K562 (cell line): Measurements from ENCODE around the gene BCL7B. TPM values are rescaled to one million over a fixed set of nuclear protein-coding genes. Genes with fewer than 3 reads are reported as not detected.

Experiments used
- ATF4 ChIP-seq: fragments of 450-650 bp; formaldehyde crosslinking; IDR thresholded peaks from 2 replicates; pipeline ENCODE4 v1.4.0; 2022; ENCODE audit warnings: mild to moderate bottlenecking, moderate library complexity
- BDP1 ChIP-seq: IDR thresholded peaks from 3 replicates; pipeline ENCODE4 v1.6.1; 2011; ENCODE audit not compliant: insufficient read length, insufficient read depth
- CHD7 ChIP-seq: fragments of 200-600 bp; sonication (generic); IDR thresholded peaks from one replicate; pipeline ENCODE4 v1.6.1; 2012; ENCODE audit warnings: mild to moderate bottlenecking, low read depth, low read length, inconsistent platforms
- CREB3 ChIP-seq: fragments of 450-650 bp; conservative IDR thresholded peaks from 2 replicates; pipeline ENCODE4 v1.6.1; 2016; ENCODE audit warnings: missing genetic modification characterization, low read depth, mild to moderate bottlenecking, missing compliant biosample characterization, moderate library complexity
- ELF4 ChIP-seq: fragments of 450-650 bp; formaldehyde crosslinking; IDR thresholded peaks from 2 replicates; pipeline ENCODE4 v1.4.0; 2022; ENCODE audit warnings: missing genetic modification characterization
- EWSR1 ChIP-seq: fragments of 450-650 bp; IDR thresholded peaks from 2 replicates; pipeline ENCODE4 v1.6.1; 2018; ENCODE audit warnings: borderline replicate concordance, mild to moderate bottlenecking, low read depth, moderate library complexity; ENCODE audit not compliant: partially characterized antibody
- NR1H2 ChIP-seq: sonication (generic); formaldehyde crosslinking; IDR thresholded peaks from 2 replicates; pipeline ENCODE4 v1.4.0; 2020; ENCODE audit warnings: mild to moderate bottlenecking, missing genetic modification reagents
- TBL1XR1 ChIP-seq, 2 experiments: IDR thresholded peaks; 2 replicates each; pipeline ENCODE4 v1.6.1; 2012; ENCODE audit warnings: improper control_type of control experiment in 2 of 2, low read length in 2 of 2, mild to moderate bottlenecking in 1 of 2
- polyA plus RNA-seq, 8 experiments: library from polyadenylated mRNA; depleted of rRNA in 4 of 8; stranded (reverse) in 5 of 8; unstranded in 3 of 8; fragments of >200 nt; fragmentation: Nextera tagmentation in 2 of 8; fragmentation: Illumina TruSeq in 1 of 8; extraction: Ambion mirVana in 2 of 8; extraction: Trizol in 1 of 8; gene quantifications; 2 replicates each; pipeline versions ENCODE4 v1.2.1 to v1.2.3, GENCODE V29; 2011 to 2014; ENCODE audit warnings: inconsistent platforms in 1 of 8, missing spikeins in 1 of 8
- total RNA-seq, 7 experiments: library from RNA; depleted of rRNA in 6 of 7; stranded (reverse); fragments of >200 nt in 6 of 7; fragmentation: Illumina TruSeq in 2 of 7; extraction: Trizol in 2 of 7; gene quantifications; 2 replicates each; pipeline versions ENCODE4 v1.2.1 to v1.2.3, GENCODE V29; 2011 to 2021; ENCODE audit warnings: low replicate concordance in 1 of 7
- TF ChIP-seq, protein P1 (sequence below): sonication (generic); formaldehyde crosslinking; IDR thresholded peaks from 2 replicates; pipeline ENCODE4 v1.8.0; 2022; ENCODE audit warnings: mild to moderate bottlenecking, low read depth, missing genetic modification reagents
- TF ChIP-seq, protein P2 (sequence below): sonication (generic); formaldehyde crosslinking; IDR thresholded peaks from 2 replicates; pipeline ENCODE4 v1.9.0; 2022; ENCODE audit warnings: mild to moderate bottlenecking, missing genetic modification reagents

BCL7B gene
- total and polyA plus RNA-seq, 9 of the 15 experiments (the other 6 are each of a cell fraction or from before 2014, with no cell fraction given) = 10.0 to 73.2 (median 32.9) TPM

DNA sequence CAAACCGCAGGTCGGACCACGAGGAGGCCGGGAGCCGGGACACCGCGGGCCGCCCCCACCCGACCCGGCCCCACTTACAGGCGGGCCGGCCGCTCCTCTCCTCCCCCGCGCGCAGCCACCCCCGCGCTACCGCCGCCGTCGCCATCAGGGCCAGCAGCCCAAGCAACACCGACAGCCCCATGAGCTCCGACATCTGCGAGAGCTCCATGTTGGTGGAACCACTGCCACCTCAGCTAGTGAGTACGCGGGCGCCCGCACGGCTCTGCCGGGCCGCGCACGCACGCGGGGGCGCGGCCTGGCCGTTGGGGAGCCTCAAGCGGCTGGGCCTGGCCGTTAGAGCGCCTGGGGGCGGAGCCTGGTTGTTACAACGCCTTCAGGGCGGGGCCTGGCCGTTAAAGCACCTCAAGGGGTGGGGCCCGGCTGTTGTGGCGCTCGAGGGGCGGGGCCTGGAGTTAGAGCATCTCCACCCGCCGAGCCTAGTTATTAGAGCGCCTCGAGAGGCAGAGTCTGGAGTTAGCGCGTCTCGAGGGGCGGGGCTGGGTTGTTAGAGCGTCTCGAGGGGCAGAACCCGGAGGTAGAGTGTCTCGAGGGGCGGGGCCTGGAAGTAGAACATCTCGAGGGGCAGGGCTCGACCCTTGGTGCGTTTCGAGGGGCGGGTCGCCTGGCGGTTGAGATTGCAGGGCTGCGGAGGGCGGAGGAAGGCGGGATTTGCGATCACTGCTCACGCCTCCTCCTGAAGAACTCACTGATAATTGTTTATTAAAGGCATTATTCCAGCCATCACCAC, 21.0 kb upstream of the BCL7B start, which contains the start of gene TBL2 (continued):
- TF ChIP-seq CHD7 (no peak), ATF4 (CRISPR knock-in tag) (0 out of 2 replicates have a peak, but pooled peaks have one; percentile 18), BDP1 (no peak), CREB3 (tag) (no peak), ELF4 (CRISPR knock-in tag) (no peak), EWSR1 (no peak), TBL1XR1 (IDR thresholded peaks at IDR 0.05; ENCODE audit: low read length in 2 of 2) (no peak), NR1H2 (no peak)
- TF ChIP-seq, protein P1, sequence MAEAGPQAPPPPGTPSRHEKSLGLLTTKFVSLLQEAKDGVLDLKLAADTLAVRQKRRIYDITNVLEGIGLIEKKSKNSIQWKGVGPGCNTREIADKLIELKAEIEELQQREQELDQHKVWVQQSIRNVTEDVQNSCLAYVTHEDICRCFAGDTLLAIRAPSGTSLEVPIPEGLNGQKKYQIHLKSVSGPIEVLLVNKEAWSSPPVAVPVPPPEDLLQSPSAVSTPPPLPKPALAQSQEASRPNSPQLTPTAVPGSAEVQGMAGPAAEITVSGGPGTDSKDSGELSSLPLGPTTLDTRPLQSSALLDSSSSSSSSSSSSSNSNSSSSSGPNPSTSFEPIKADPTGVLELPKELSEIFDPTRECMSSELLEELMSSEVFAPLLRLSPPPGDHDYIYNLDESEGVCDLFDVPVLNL (CRISPR knock-in tag) = no peak
- TF ChIP-seq, protein P2, sequence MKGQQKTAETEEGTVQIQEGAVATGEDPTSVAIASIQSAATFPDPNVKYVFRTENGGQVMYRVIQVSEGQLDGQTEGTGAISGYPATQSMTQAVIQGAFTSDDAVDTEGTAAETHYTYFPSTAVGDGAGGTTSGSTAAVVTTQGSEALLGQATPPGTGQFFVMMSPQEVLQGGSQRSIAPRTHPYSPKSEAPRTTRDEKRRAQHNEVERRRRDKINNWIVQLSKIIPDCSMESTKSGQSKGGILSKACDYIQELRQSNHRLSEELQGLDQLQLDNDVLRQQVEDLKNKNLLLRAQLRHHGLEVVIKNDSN (CRISPR knock-in tag) = no peak
